GM19240 (cell line): ENCODE results near the gene BHLHA15.

Experiments
- DNase-seq: peaks from one replicate; pipeline ENCODE4 v3.0.0; 2011; ENCODE audit warnings: low spot score; ENCODE audit not compliant: insufficient read length

BHLHA15 gene

DNA sequence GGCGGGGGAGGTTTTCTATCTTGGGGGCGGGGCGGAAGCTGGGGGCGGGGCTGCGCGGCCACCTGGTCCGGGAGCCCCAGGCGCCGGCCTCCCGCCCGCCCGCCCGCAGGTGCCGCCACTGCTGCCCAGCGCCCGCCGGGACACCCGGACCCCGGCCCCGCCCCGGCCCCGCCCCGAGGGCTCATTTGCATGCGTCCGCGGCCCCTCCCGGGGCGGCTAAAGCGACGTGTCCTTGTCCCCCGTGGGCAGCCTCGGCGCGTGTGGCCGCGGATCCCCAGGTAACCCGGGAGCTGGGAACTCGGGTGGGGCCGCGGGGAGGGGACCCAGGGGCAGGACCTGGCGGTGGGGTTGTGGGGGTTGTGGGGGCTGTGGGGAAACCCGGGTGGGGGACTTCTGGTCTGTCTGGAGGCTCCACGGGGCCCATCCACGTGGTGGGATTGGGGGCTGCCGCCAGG is at the start of gene BHLHA15:
Gene BHLHA15 (plus strand): TSS at position 219 of the 455 bp plus-strand sequence. CDS start 871 bp downstream, outside the sequence.
- no peak for DNase-seq

DNA sequence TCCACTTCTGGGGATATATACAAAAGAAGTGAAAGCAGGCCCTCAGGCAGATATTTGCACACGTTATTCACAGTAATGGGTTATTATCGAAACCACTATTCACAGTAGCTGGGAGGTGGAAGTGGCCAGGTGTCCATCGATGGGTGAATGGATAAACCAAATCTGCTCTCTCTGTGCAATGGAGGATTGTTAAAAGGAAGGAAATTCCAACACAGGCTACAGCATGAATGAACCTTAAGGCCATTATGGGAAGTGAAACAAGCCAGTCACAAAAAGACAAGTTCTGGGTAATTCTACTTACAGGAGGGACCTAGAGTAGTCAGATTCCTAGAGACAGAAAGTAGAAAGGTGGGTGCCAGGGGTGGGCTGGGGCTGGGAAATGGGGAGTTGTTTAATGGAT is 48.5 kb upstream of the BHLHA15 start:
- no peak for DNase-seq

DNA sequence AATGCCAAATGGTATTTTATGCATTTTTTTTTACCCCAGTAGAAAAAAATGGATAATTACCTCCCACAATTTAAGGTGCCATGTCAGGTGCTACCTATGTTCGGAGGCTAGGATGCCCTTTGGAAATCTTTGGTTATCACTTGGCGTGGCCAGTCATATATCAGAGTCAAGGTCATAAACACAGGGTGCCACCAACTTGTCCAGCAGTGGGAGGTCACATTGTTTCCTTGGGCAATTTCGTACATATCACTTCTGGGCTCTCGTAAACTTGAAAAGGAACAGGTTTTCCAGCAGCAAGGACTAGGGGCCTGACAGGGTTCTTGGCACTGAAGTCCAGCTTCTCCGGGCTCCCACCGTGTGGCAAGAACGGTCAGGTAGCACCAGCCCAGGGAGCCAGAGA is 48.0 kb upstream of the BHLHA15 start:
- no peak for DNase-seq

DNA sequence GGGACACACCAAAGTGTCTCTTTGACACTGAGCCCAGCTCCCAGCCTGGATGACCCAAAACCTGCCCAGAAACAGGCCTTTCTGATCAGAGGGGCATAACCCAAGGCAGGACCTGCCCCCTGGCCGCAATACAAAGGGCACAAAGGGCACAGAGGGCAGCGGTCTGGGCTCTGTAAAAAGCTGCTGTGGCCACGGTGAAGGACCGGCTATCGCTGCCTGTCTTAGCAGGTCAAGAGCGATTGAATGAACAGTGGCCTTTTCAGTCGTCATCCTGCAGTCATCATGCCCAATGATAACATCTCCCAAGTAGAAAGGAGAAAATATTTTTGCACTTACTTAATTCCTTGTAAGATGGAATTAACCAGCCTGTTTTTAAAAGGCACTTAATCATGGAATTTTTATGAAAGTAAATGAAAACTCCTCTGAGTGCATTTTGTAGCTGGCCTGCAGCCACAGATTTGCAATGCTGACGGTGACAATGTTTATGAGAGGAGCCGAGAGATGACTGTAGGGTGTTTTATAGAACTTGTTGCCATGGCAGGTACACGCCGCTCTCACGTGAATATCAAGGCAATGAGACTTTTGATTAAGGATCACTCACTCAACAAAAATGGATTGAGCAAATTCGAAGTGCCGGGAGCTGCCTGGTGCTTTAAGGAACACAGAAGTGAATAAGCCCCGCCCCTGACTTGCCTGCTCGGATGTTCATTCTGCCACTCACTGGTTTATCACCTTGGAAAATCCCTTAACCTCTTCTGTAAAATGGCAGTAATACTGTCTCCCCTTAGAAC is 47.3 kb upstream of the BHLHA15 start:
- no peak for DNase-seq

DNA sequence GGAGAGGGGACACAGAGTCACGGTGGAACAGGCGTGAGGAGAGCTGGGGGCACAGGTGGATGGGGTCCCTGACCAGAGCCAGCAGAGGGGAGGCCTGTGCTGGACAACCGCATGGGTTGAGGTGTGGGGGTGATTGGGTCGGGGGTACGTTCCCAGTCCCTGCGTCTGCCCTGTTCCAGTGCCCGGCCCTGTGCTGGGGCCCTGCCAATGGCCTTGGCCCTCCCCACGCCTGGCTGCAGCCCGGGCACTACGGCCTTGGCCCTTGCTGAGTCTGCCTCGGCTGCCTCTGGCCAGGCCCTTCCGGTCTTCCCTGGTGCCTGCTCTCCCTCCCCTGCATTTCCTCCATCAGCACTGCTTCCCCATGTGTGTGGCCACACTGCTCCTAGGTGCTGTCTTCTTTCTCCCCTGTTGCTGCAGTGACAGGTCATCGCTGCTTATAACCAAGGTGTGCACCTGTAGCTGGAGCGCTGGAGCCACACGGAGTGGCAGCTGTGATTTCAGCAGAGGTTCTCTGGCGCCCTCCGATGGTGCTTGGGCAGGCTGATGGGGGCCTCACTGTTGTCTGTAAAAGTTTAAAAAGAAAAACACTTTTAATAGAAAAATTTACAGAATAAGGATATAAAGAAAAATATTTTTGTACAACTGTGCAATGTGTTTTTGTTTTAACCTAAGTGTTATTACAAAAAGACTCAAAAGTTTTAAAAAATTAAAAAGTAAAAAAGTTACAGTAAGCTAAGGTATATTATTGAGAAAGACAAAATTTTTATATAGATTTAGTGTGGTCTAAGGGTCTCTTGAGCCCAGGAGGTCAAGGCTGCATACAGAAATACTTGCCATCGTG is 45.2 kb upstream of the BHLHA15 start:
- DNase-seq, result no peak

DNA sequence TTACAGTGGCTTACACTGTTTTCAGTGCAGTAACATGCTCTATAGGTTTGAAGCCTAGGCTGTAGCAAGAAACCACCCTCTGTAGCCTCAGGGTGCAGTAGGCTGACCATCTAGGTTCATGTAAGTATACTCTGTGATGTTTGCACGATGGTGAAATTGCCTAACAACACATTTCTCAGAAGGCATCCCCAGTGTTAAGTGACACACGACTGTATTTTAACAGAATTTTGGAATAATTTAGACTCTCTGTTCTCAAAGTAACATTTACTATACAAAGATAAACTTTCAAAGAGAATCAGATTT is 44.6 kb upstream of the BHLHA15 start:
- no peak for DNase-seq

DNA sequence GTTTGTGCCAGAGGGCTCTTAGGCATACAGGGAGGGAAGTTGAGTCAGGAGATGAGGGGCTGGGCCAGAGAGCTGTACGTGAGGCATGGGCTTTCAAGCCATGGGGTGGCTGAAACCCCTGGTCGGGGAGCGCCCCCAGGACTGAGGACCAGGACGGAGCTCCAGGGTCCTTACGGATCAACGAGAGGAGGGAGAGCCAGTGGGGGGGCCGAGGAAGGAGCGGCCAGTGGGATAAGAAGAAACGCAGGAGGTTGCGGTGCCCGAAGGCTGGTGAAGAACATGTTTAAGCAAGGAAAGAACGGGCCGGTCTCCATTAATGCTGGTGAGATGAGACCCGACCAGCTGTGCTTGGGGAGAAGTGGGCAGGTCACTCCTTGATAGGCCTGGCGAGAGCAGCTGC is 43.6 kb upstream of the BHLHA15 start:
- no peak for DNase-seq

DNA sequence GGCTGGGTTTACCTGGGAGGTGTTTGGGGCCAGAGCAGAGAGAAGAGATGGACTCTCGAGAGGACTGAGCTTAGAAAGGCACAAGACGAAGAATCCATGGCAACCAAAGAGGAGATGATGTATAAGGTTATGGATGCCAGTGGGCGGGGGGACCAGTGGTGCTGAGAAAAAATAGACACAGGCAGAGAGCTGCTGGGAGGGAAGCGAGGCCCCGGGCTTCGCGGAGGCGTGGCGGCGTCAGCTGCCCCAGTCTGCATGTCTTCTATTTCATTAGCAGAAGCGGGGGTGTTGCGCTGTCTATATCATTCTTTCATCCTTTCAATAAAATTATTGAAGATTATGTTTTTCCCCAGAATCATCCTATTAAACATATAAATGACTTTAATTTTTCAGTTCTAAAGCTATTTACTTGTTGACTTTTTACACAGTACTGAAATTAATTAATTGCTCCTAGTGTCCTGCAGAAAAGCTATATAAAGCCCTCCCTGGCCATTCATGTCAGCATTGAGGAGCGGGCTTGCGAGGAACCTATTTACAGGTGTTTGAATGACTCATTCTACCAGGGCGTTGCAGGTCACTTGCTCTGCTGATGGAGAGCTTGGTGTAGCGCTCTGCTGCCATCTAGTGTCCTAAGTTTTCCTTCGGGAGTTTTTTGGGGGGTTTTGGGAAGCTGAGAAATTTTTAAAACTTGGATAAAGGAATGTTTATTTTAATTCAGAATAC is 42.9 kb upstream of the BHLHA15 start:
- DNase-seq, result peak; percentile 62

DNA sequence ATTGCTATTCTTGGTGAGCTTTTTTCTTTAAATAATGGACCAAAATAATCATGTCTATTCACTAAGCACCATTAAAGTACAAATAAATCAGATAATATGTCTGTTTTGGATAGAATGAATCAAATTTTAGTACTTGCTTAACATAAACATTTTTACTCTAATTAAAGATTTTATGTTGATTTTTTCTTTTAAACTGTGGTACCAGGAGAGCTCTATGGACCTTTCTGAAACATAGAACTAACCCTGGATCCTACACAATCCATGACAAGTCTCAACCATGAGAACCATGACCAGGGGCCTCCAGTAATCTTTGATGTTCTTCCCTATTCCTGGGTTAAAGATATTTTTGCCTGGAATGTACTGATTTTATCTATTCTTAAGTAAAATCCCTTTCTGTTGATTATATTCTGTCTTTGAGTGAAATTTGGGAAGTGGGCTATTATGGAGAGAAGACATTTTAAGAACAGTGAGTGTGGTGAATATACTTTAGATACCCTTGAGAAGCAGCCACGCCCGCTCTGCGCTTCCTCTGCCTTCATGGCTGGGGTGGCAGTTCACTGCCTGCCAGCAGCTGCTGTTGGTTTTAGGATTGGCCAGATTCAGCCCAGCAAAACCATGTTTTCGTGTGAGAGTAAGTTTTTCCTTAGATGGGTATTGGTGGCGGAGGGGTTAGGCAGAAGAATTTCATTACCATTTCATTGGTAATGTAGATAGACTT is 42.2 kb upstream of the BHLHA15 start:
- no peak for DNase-seq

DNA sequence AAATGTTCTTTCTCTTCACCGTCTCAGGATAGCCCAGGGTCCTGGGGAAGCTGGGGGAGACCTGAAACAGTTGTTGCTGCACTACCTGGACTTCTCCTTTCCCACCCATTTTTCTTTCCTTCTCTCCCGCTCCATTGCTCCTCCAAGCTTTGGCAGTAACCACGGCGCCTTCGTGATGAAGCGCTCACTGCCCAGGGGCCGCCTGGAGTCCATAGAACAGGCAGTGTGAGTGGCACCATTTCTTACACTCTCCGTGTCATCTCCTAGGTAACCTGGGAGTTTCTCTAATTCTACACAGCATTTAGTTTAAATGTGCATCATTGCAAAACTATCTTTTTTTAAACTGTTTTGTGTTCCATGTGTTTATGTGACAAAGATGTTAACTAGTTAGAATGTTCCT is 40.3 kb upstream of the BHLHA15 start:
- no peak for DNase-seq

DNA sequence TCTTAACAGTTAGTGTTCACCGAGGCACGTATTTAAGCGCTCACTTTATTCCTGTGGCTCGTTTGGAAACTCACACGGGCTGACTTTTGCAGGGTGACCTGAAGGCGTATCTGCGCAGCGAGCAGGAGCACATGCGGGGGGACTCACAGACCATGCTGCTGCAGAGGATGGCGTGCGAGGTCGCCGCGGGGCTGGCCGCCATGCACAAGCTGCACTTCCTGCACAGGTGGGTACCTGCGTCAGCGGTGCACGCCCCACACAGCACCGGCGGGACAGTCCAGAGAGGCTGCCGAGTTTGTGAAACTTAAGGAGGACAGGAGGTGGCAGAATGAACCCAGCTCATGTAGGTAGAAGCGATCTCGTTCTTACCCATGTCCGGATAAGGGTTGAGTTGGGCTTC is 39.8 kb upstream of the BHLHA15 start:
- DNase-seq, result no peak

DNA sequence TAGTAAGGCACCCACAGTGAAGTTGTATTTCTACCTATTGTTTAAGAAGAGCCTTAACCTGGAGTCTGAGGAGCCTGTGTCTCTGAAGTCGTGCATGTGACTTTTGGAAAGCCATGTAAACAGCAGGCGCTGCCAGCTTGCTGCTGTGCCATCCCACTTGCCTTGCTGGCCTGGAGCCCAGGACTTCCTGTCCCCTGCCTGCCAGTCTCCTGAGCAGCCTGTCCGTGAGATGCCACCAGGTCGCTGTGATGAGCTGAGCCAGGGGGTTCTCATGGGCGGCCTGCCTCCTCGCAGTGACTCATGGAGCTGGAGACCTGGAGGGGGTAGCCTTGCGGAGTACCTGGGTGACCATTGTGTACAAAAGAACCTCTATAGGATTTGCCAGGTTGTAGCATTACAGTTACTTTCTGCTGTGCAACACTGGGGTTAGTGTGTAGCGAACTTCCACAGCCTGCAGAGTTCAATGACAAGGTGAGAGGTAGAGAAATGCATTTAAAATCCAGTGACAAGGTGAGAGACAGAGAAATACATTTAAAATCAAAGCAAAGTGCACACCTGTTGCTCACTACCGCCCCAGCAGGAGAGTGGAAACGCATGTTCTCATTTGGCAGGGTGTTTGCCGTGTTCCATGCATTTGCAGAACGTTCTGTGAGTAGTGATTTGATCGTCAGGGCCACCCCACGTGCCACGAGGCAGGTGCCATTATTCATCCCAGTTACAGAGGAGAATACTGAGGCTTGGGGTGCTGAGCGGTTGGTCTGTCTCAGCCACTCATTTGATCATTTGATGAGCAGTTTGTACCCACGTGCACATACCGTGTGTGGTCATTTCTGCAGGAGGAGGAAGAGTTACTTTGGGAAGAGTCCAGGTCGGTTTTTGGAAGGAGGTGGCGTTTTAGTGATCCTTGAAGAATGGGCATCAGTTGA is 36.6 kb upstream of the BHLHA15 start:
- no peak for DNase-seq

DNA sequence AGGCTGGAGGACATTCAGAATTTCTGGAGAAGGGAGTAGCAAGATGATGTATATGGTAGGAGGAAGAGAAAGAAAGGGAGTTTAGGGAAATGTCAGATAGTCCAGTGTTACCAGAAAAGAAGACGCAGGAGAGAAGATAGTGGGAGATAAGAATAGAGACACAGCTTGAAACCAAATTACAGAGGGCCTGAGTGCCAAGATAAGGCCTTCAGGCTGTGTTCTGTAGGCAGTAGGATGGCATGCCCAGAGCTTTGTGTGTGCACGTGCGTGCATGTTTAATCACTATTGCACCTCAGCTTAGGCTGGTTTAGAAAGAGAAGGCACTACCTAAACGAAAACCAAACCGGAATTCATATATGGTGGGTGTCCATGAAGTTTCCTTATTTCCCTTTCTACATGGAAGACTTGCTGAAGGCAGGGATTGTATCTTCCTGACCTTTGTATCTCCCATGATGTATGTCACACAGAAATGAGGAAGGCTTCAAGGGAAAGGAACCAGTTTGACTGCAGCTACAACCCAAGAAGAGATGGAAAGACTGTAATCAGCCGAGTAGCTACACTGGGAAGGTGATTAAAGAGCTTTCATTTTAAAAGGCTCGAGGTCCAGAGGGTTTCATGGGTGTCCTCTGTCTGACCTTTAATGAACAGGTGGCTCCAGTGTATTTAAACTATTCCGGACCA is 35.8 kb upstream of the BHLHA15 start:
- DNase-seq, result no peak

DNA sequence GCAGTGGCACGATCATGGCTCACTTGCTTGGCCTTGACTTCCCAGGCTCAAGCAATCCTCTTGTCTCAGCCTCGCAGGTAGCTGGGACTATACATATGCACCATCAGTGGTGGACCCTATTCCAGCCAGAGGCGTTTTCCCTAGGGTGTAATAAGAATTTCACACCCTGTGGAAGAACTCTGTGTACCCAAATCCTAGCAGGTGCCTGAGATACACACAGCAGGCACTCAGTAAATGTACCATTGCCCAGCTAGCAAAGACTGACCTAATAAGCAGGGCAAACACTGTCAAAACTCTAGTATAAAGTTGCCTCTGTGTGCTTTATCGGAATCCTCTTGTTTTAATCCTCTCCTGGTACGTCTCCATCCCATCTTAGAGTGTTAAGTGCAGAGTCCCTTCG is 33.7 kb upstream of the BHLHA15 start:
- DNase-seq, result no peak

DNA sequence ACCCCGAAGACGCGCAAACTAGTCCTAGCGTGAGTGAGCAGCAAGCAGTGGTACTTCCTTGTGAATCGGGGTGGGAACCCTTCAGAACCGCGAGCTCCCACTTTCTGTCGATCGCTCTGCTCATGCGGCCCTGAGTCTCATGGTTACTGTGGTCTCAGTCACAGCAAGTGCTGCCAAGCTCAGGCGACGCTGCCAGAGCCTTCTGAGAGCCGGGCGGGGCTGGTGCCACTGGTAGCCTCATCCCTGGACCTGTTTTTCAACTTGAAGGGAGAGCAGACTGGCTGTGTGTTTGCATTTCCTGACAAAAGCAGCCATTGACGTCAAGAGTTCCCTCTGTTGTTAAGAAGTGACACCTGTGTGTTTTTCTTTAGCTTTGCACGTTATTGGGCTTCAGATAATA is 32.9 kb upstream of the BHLHA15 start:
- DNase-seq, result no peak

DNA sequence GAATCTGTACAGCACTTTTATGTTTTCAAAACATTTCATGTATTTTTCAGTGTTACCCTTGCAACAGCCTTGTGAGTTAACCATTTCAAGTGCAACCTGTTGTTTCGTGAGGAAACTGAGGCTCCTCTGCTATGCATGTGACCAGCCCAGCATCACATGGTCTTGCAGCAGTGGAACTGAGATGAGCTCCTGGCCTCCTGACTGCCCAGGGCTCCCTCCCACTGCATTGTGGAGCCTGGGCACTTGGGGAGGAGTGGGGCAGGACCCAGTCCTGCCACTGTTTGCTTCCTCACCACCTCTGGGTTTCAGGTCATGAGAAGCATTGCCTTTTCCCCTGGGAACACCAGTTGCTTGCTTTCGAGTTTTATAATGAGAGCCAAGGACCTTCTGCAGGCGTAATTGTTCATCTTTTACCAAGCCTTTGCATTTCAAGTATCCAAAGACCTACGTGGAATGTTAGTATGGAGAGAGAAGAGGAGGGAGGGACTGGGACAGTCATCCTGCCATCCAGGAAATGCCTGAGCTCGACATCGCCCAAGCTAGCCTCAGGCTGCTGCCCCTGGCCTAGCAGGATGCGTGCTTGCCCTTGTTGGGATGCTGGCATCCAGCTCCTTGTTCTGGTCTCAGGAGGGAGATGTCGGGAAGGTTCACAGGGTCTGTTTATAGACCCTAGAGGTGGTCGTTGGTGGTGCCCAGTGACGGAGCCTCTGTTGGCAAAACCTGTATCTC is 32.3 kb upstream of the BHLHA15 start:
- DNase-seq, result no peak

DNA sequence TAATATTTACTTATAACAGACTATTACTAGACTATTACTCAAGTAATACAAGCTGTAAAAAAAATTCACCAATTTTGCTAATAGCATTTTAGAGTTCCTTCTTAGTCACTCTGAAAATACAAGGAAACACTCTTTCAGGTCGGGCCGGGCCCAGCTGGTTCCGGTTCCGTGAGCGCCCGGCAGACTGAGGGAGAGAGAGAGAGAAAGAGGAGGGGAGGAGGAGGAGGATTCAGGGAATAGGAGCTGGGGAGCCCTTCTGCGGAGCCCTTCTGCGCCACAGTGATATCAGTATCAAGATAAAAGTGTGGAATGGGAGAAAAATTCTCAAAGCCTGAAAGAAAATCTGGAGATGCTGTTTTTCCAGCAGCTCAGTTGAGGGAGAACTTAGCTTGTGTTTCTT is 30.5 kb upstream of the BHLHA15 start:
- no peak for DNase-seq

DNA sequence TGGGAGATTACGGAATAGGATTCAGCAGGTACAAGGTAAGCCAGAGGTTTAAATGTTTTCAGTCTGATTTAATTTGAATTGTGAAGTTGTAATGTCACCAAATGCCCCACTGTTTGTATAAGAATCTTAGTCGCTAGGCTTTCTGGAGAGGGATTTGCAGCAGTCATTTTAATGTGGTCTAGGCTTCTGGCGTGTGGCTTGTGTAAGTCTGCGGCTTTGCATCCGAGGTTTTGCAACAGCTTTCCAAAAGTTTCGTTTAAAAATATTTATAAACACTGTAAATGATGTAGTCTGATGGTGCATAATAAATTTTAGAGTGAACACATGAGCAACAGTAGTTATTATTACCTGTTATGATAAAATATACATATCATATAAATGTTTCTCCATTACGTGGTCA is 26.1 kb upstream of the BHLHA15 start:
- no peak for DNase-seq

DNA sequence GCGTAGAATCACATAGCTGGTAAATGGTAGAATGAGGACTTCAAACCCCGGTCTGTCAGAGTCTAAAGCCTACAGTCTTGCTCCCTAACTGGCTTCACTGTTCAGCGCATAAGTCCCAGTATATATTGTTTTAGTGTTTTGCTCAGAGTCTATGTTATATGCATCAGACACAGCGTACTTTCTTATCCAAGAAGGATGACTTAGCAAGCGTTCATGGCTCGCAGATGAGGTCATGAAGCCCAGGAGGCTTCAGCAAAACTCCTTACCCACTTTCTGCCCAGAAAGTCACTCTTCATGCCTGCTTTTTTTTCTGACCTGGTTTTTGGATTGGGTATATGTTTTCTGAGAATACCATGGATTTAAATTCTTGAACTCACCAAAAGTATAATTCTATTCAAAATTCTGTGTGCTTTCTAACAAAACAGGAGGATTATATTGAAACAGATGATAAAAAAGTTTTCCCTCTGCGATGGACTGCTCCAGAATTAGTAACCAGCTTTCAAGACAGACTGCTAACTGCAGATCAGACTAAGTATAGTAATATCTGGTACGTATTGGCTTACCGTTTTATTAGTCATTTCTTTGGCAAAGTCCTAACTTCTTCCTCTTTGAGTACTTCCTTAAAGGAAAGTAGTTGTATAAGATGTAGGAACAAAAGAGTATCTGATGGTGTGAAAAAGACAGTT is 24.6 kb upstream of the BHLHA15 start:
- no peak for DNase-seq
